Peyer's patch (tissue), 4 donors: ENCODE measurements around the gene FARP1.

ENCODE experiments used
- POLR2A ChIP-seq, 2 donors: fragments of 450-650 bp; IDR thresholded peaks; one replicate each; pipeline ENCODE4 v1.5.1; 2017; ENCODE audit warnings: antibody characterized with exemption in 2 of 2, mild to moderate bottlenecking in 2 of 2, moderate library complexity in 2 of 2
- TF ChIP-seq, protein P1 (sequence below), 6 experiments: fragments of 450-650 bp in 4 of 6; fragments of 200-600 bp in 2 of 6; sonication (generic) in 1 of 6; IDR thresholded peaks; one replicate each; pipeline ENCODE4 v1.5.1; 2017 to 2019; ENCODE audit warnings: antibody characterized with exemption in 6 of 6, mild to moderate bottlenecking in 3 of 6, moderate library complexity in 1 of 6

DNA sequence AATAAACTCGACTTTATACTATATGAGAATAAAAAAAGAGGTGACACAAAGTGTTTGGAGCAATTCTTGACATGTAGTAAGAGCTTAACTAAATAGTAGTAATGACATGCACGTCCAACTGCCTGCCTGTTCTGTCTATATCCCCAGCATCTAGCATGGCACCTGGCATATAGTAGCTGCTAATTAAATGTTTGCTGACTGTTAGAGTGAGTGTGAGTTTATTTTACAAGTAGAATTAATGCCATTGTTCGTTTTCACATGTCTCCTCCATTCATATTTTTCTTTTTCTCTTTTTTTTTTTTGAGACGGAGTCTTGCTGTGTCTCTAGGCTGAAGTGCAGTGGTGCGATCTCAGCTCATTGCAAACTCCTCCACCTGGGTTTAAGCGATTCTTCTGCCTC, 72.6 kb downstream of the FARP1 start:
- no peak for TF ChIP-seq POLR2A (IDR thresholded peaks at IDR 0.05)
- TF ChIP-seq, protein P1, sequence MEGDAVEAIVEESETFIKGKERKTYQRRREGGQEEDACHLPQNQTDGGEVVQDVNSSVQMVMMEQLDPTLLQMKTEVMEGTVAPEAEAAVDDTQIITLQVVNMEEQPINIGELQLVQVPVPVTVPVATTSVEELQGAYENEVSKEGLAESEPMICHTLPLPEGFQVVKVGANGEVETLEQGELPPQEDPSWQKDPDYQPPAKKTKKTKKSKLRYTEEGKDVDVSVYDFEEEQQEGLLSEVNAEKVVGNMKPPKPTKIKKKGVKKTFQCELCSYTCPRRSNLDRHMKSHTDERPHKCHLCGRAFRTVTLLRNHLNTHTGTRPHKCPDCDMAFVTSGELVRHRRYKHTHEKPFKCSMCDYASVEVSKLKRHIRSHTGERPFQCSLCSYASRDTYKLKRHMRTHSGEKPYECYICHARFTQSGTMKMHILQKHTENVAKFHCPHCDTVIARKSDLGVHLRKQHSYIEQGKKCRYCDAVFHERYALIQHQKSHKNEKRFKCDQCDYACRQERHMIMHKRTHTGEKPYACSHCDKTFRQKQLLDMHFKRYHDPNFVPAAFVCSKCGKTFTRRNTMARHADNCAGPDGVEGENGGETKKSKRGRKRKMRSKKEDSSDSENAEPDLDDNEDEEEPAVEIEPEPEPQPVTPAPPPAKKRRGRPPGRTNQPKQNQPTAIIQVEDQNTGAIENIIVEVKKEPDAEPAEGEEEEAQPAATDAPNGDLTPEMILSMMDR (IDR thresholded peaks at IDR 0.05) = no peak
